Lower leg skin (tissue), 4 donors: ENCODE data around the gene REXO1. TPM values are rescaled to one million over a fixed set of nuclear protein-coding genes. Genes with fewer than 3 reads are reported as not detected.

ENCODE experiments used
- DNase-seq, 2 donors: peaks; one replicate each; pipeline ENCODE4 v3.0.0-alpha.2; 2019; ENCODE audit warnings: low spot score in 2 of 2
- H3K4me3 ChIP-seq: fragments of 200-600 bp; sonication (generic); 2 replicates; pipeline ENCODE4 v1.5.1; 2017; ENCODE audit warnings: mild to moderate bottlenecking, low read depth; ENCODE audit not compliant: poor library complexity, severe bottlenecking
- CTCF ChIP-seq, 3 donors: fragments of 450-650 bp; IDR thresholded peaks; one replicate each; pipeline ENCODE4 v1.5.1; 2016; ENCODE audit warnings: antibody characterized with exemption in 3 of 3, mild to moderate bottlenecking in 3 of 3, moderate library complexity in 2 of 3
- POLR2A ChIP-seq, 2 donors: fragments of 450-650 bp; IDR thresholded peaks; one replicate each; pipeline ENCODE4 v1.6.1; 2016 to 2017; ENCODE audit warnings: antibody characterized with exemption in 2 of 2, mild to moderate bottlenecking in 1 of 2, moderate library complexity in 1 of 2
- WGBS, 2 donors: methylation state at CpG; one replicate each; pipeline ENCODE4 v1.1.5; 2018; 5-methylcytosine and 5-hydroxymethylcytosine counted together
- intact Hi-C: fragments of 100-400 bp; cut with DNase I; formaldehyde crosslinking; loops from one replicate; pipeline ENCODE4 v1.15.0; 2023; ENCODE audit warnings: low total_unique reads
- microRNA counts, 2 donors: library from miRNA; unstranded; fragments of <30 nt; microRNA quantifications; one replicate each; lab custom pipeline; 2016
- microRNA-seq, 2 donors: library from miRNA; unstranded; fragments of <30 nt; microRNA quantifications; one replicate each; pipeline ENCODE4, GENCODE V29; 2016; ENCODE audit warnings: borderline replicate concordance in 2 of 2, borderline number of aligned reads in 1 of 2
- total RNA-seq, 4 donors: library from RNA; depleted of rRNA; stranded (reverse); fragments of >200 nt; gene quantifications; one replicate each; pipeline ENCODE4 v1.1.0, GENCODE V29; 2016

Gene REXO1
- total RNA-seq, 4 donors from 2014 or later, result 32.9 to 51.1 (median 41.2) TPM

- no peak overlapping the region for H3K4me3 ChIP-seq
- intact Hi-C loops, result no loop called here
- 20% methylated on average over 10 of the region's 10 CpGs for WGBS, 2 donors
- TF ChIP-seq CTCF (IDR thresholded peaks at IDR 0.05) (no peak), POLR2A (IDR thresholded peaks at IDR 0.05) (no peak)
- DNase-seq, result no peak
Measured at GRCh38 chr19:1766800-1767352, 81.4 kb downstream of the REXO1 start.

- TF ChIP-seq POLR2A (IDR thresholded peaks at IDR 0.05) (no peak), CTCF (IDR thresholded peaks at IDR 0.05) (no peak)
- WGBS, 2 donors, result 10% methylated on average over 23 to 34 of the region's 38 CpGs
- no peak for DNase-seq
- H3K4me3 ChIP-seq, result no peak overlapping the region
- intact Hi-C loops, result no loop called here
Measured at GRCh38 chr19:1765904-1766799, 82.1 kb downstream of the REXO1 start.

MicroRNAs within 50 kb of the gene (microRNA counts, 767-probe panel; counts per million panel counts)
- microRNA hsa-miR-1909-3p (lab: Ali Mortazavi, UCI), result 0 to 358 counts per million in 2 donors

Small RNAs within 50 kb of the gene (microRNA-seq; reads per million reads assigned to microRNA genes)
- gene MIR1909, result 0 reads per million in 2 donors

Other genes starting within 250 kb of the REXO1 start
- 10 to 100 TPM; 24.8 to 71.8 (median 46.1) TPM for gene UQCR11, start 243.0 kb downstream of the REXO1 start, total RNA-seq
- 100 to 1,000 TPM in 1 of 4 donors, 10 to 100 TPM in 3; 61.0 to 105 (median 69.0) TPM for gene TCF3, start 195.9 kb downstream of the REXO1 start, total RNA-seq
- gene ONECUT3, start 95.0 kb downstream of the REXO1 start, total RNA-seq, result not detected
- 1 to 10 TPM in 1 of 4 donors, under 1 TPM in 3; 0.30 to 1.2 (median 0.66) TPM for gene ATP8B3, start 36.2 kb downstream of the REXO1 start, total RNA-seq
- 10 to 100 TPM in 3 of 4 donors, 1 to 10 TPM in 1; 9.0 to 16.2 (median 13.5) TPM for gene KLF16, start 15.1 kb upstream of the REXO1 start, total RNA-seq
- gene ABHD17A, start 37.0 kb upstream of the REXO1 start, total RNA-seq, result 100 to 1,000 TPM; 154 to 201 (median 186) TPM
- gene ADAT3, start 56.9 kb upstream of the REXO1 start, total RNA-seq, result 10 to 100 TPM; 20.1 to 27.3 (median 25.7) TPM
- 100 to 1,000 TPM; 108 to 119 (median 113) TPM for gene SCAMP4, start 56.9 kb upstream of the REXO1 start, total RNA-seq
- gene CSNK1G2, start 92.7 kb upstream of the REXO1 start, total RNA-seq, result 10 to 100 TPM; 58.8 to 76.9 (median 63.1) TPM
- 10 to 100 TPM; 85.0 to 99.3 (median 94.9) TPM for gene BTBD2, start 167.2 kb upstream of the REXO1 start, total RNA-seq
- 100 to 1,000 TPM; 224 to 367 (median 251) TPM for gene MKNK2, start 202.8 kb upstream of the REXO1 start, total RNA-seq
- 10 to 100 TPM; 26.4 to 46.0 (median 34.5) TPM for gene MOB3A, start 247.8 kb upstream of the REXO1 start, total RNA-seq
- 1 to 10 TPM in 3 of 4 donors, under 1 TPM in 1; 0.25 to 8.8 (median 4.3) TPM for gene IZUMO4, start 248.4 kb upstream of the REXO1 start, total RNA-seq